ENCODE data around the gene NEDD8. TPM values are rescaled to one million over a fixed set of nuclear protein-coding genes. Genes with fewer than 3 reads are reported as not detected.
A peak's percentile ranks its signal among the peaks of the same experiment; 100 is the strongest.
"Not testable (repeated sequence)": the region's sequence is repeated elsewhere in the genome, so short reads cannot be mapped to it uniquely, and the experiment has no call there.

Gene NEDD8
- total RNA-seq, 6 experiments from 2014 or later: 309 to 401 (median 372) TPM

- no peak for TF ChIP-seq CTCF (IDR thresholded peaks at IDR 0.05)
- H3K27ac Mint-ChIP-seq: 0 out of 2 replicates have a peak overlapping the region, but pooled peaks have one; percentile 1
- H3K36me3 Mint-ChIP-seq (ENCODE audit: low read depth): no peaks in the 10 kb centered on the region
- H3K27me3 Mint-ChIP-seq (ENCODE audit: insufficient read depth): peaks cover 6% of the 10 kb centered on the region; the same call in 1 of the 2 replicates
- peaks cover 17% of the 10 kb centered on the region for H3K4me1 Mint-ChIP-seq (ENCODE audit: low read depth)
- no peak overlapping the region for H3K4me3 Mint-ChIP-seq
- H3K9me3 Mint-ChIP-seq: no peaks in the 10 kb centered on the region
- no peak for DNase-seq
These were observed 18.2 kb upstream of the NEDD8 start for GRCh38 chr14:24250354-24250753.

- DNase-seq: no peak
- Mint-ChIP-seq H3K27me3 (ENCODE audit: insufficient read depth) (peaks cover 4% of the 10 kb centered on the region; the same call in 1 of the 2 replicates), H3K9me3 (no peaks in the 10 kb centered on the region), H3K27ac (no peak overlapping the region), H3K36me3 (ENCODE audit: low read depth) (no peaks in the 10 kb centered on the region), H3K4me3 (no peak overlapping the region), H3K4me1 (ENCODE audit: low read depth) (peaks cover 22% of the 10 kb centered on the region)
- TF ChIP-seq CTCF (IDR thresholded peaks at IDR 0.05): no peak
These were observed 17.3 kb upstream of the NEDD8 start for GRCh38 chr14:24249230-24250021.

- H3K27me3 Mint-ChIP-seq (ENCODE audit: insufficient read depth): peaks cover 4% of the 10 kb centered on the region; the same call in 1 of the 2 replicates
- H3K4me1 Mint-ChIP-seq (ENCODE audit: low read depth): peaks cover 34% of the 10 kb centered on the region
- H3K27ac Mint-ChIP-seq: no peak overlapping the region
- H3K9me3 Mint-ChIP-seq: no peaks in the 10 kb centered on the region
- DNase-seq: no peak
- H3K36me3 Mint-ChIP-seq (ENCODE audit: low read depth): no peaks in the 10 kb centered on the region
- no peak overlapping the region for H3K4me3 Mint-ChIP-seq
- no peak for TF ChIP-seq CTCF (IDR thresholded peaks at IDR 0.05)
These were observed 15.3 kb upstream of the NEDD8 start for GRCh38 chr14:24247422-24247821.

GRCh38 chr14:24246765-24247212, 14.6 kb upstream of the NEDD8 start:
- Mint-ChIP-seq H3K4me3 (peak overlapping the region; percentile 29), H3K9me3 (no peaks in the 10 kb centered on the region), H3K27me3 (ENCODE audit: insufficient read depth) (peaks cover 6% of the 10 kb centered on the region), H3K36me3 (ENCODE audit: low read depth) (no peaks in the 10 kb centered on the region), H3K27ac (peak overlapping the region; percentile 27; the same call in 1 of the 2 replicates), H3K4me1 (ENCODE audit: low read depth) (peaks cover 30% of the 10 kb centered on the region)
- no peak for TF ChIP-seq CTCF (IDR thresholded peaks at IDR 0.05)
- no peak for DNase-seq

- DNase-seq; H3K27ac Mint-ChIP-seq; H3K36me3 Mint-ChIP-seq (ENCODE audit: low read depth); H3K27me3 Mint-ChIP-seq (ENCODE audit: insufficient read depth); H3K9me3 Mint-ChIP-seq; H3K4me3 Mint-ChIP-seq: not testable (repeated sequence)
- H3K4me1 Mint-ChIP-seq (ENCODE audit: low read depth): peaks cover 38% of the 10 kb centered on the region
These were observed 13.2 kb upstream of the NEDD8 start for GRCh38 chr14:24245350-24245749.

GRCh38 chr14:24243336-24243836, 11.2 kb upstream of the NEDD8 start:
- Mint-ChIP-seq H3K9me3 (no peaks in the 10 kb centered on the region), H3K36me3 (ENCODE audit: low read depth) (peaks cover 25% of the 10 kb centered on the region), H3K27ac (peak overlapping the region; percentile 100), H3K4me3 (peak overlapping the region; percentile 95), H3K4me1 (ENCODE audit: low read depth) (peaks cover 58% of the 10 kb centered on the region), H3K27me3 (ENCODE audit: insufficient read depth) (peaks cover 3% of the 10 kb centered on the region)
- no peak for DNase-seq
- TF ChIP-seq CTCF (IDR thresholded peaks at IDR 0.05): no peak

All from HFFc6 (cell line).